Gastroesophageal sphincter (tissue), 4 donors: Measurements from ENCODE around the gene PSMA1. TPM values are rescaled to one million over a fixed set of nuclear protein-coding genes. Genes with fewer than 3 reads are reported as not detected.

Source experiments
- ATAC-seq: fragments of 150-250 bp; one replicate; pipeline ENCODE4 v1.9.1; 2016; ENCODE audit warnings: mild to moderate bottlenecking, moderate library complexity
- H3K27ac ChIP-seq, 4 donors: fragments of 200-600 bp; sonication (generic) in 3 of 4; 1 replicate in 3 of 4; 2 replicates in 1 of 4; pipeline ENCODE4 v1.5.1; 2016 to 2019
- H3K27me3 ChIP-seq: fragments of 200-600 bp; sonication (generic); one replicate; pipeline ENCODE4 v1.5.1; 2019
- H3K36me3 ChIP-seq, 2 donors: fragments of 200-600 bp; sonication (generic); one replicate each; pipeline ENCODE4 v1.5.1; 2019; ENCODE audit warnings: control low read depth in 1 of 2
- H3K4me1 ChIP-seq, 3 donors: fragments of 200-600 bp; sonication (generic); 1 replicate in 2 of 3; 2 replicates in 1 of 3; pipeline ENCODE4 v1.5.1; 2016 to 2019; ENCODE audit warnings: control low read depth in 2 of 3
- H3K4me3 ChIP-seq, 2 donors: fragments of 200-600 bp; sonication (generic); one replicate each; pipeline ENCODE4 v1.5.1; 2019; ENCODE audit warnings: mild to moderate bottlenecking in 1 of 2, moderate library complexity in 1 of 2
- H3K9me3 ChIP-seq, 3 donors: fragments of 200-600 bp; sonication (generic); one replicate each; pipeline ENCODE4 v1.5.1; 2017 to 2019; ENCODE audit warnings: control low read depth in 2 of 3
- EP300 ChIP-seq: sonication (generic); formaldehyde crosslinking; IDR thresholded peaks from one replicate; pipeline ENCODE4 v1.6.1; 2017; ENCODE audit warnings: antibody characterized with exemption, mild to moderate bottlenecking
- POLR2A ChIP-seq, 2 donors: fragments of 450-650 bp; IDR thresholded peaks; one replicate each; pipeline ENCODE4 v1.6.1; 2017; ENCODE audit warnings: antibody characterized with exemption in 2 of 2, mild to moderate bottlenecking in 2 of 2, moderate library complexity in 1 of 2
- POLR2AphosphoS5 ChIP-seq: sonication (generic); formaldehyde crosslinking; IDR thresholded peaks from one replicate; pipeline ENCODE4 v1.6.1; 2017; ENCODE audit warnings: antibody characterized with exemption
- WGBS, 2 donors: methylation state at CpG; one replicate each; pipeline ENCODE4 v1.1.5; 2018; ENCODE audit warnings: low coverage in 1 of 2; 5-methylcytosine and 5-hydroxymethylcytosine counted together
- total RNA-seq, 4 donors: library from RNA; depleted of rRNA; stranded (reverse); fragments of >200 nt; gene quantifications; one replicate each; pipeline ENCODE4 v1.1.0, GENCODE V29; 2016
- TF ChIP-seq, protein P1 (sequence below), 4 experiments: fragments of 200-600 bp in 2 of 4; fragments of 450-650 bp in 2 of 4; sonication (generic) in 1 of 4; IDR thresholded peaks; one replicate each; pipeline ENCODE4 v1.5.1; 2017 to 2019; ENCODE audit warnings: antibody characterized with exemption in 4 of 4, mild to moderate bottlenecking in 2 of 4, moderate library complexity in 2 of 4

The PSMA1 gene
- total RNA-seq, 4 donors from 2014 or later: 84.7 to 135 (median 106) TPM

- Histone ChIP-seq H3K4me3 (no peak overlapping the region), H3K27ac (no peak overlapping the region), H3K4me1 (no peaks in the 10 kb centered on the region), H3K9me3 (no peaks in the 10 kb centered on the region), H3K36me3 (no peaks in the 10 kb centered on the region), H3K27me3 (no peaks in the 10 kb centered on the region)
- no peak for ATAC-seq
- 55% methylated on average over 1 of the region's 1 CpG; no CpG with 5 or more reads in 1 of the 2 donors for WGBS, 2 donors
- TF ChIP-seq POLR2A (IDR thresholded peaks at IDR 0.05) (no peak), POLR2AphosphoS5 (no peak), EP300 (no peak)
- TF ChIP-seq, protein P1, sequence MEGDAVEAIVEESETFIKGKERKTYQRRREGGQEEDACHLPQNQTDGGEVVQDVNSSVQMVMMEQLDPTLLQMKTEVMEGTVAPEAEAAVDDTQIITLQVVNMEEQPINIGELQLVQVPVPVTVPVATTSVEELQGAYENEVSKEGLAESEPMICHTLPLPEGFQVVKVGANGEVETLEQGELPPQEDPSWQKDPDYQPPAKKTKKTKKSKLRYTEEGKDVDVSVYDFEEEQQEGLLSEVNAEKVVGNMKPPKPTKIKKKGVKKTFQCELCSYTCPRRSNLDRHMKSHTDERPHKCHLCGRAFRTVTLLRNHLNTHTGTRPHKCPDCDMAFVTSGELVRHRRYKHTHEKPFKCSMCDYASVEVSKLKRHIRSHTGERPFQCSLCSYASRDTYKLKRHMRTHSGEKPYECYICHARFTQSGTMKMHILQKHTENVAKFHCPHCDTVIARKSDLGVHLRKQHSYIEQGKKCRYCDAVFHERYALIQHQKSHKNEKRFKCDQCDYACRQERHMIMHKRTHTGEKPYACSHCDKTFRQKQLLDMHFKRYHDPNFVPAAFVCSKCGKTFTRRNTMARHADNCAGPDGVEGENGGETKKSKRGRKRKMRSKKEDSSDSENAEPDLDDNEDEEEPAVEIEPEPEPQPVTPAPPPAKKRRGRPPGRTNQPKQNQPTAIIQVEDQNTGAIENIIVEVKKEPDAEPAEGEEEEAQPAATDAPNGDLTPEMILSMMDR (IDR thresholded peaks at IDR 0.05): no peak
These were observed 35.6 kb upstream of the PSMA1 start for GRCh38 chr11:14555818-14556217.

DNA sequence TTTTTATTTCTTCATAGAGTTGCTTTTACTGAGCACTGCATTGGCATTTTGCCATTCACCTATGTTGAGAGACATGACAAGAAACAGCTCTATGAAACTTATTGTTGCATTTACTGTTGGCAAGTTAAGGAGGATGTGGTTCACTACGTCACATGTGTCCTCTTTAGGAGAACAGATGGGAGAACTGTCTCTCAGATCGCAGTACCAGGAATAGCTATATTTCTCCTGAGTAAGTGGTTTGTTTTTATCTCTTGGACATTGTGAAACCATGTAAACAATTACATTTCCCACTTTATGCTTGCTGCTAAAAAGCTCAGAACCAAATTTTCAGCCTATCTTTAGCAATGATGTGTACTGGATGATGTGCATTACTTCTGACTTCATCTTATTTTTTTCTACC lies 34.8 kb upstream of the PSMA1 start:
- Histone ChIP-seq H3K4me3 (no peak overlapping the region), H3K4me1 (no peaks in the 10 kb centered on the region), H3K36me3 (no peaks in the 10 kb centered on the region), H3K9me3 (no peaks in the 10 kb centered on the region), H3K27me3 (no peaks in the 10 kb centered on the region), H3K27ac (no peak overlapping the region)
- TF ChIP-seq POLR2A (IDR thresholded peaks at IDR 0.05): no peak
- peak; percentile 27 for TF ChIP-seq POLR2AphosphoS5
- 59 to 61% methylated on average over 2 of the region's 2 CpGs for WGBS, 2 donors
- ATAC-seq: peak; percentile 66

GRCh38 chr11:14552089-14552488 lies 31.9 kb upstream of the PSMA1 start:
- WGBS, 2 donors: 72 to 80% methylated on average over 1 to 4 of the region's 4 CpGs
- Histone ChIP-seq H3K27ac (no peak overlapping the region), H3K36me3 (no peaks in the 10 kb centered on the region), H3K9me3 (no peaks in the 10 kb centered on the region), H3K27me3 (no peaks in the 10 kb centered on the region), H3K4me3 (no peak overlapping the region), H3K4me1 (no peaks in the 10 kb centered on the region)
- ATAC-seq: no peak
- TF ChIP-seq, protein P1 (IDR thresholded peaks at IDR 0.05): no peak
- TF ChIP-seq EP300: no peak
- no peak for TF ChIP-seq POLR2AphosphoS5
- TF ChIP-seq POLR2A (IDR thresholded peaks at IDR 0.05): no peak

DNA sequence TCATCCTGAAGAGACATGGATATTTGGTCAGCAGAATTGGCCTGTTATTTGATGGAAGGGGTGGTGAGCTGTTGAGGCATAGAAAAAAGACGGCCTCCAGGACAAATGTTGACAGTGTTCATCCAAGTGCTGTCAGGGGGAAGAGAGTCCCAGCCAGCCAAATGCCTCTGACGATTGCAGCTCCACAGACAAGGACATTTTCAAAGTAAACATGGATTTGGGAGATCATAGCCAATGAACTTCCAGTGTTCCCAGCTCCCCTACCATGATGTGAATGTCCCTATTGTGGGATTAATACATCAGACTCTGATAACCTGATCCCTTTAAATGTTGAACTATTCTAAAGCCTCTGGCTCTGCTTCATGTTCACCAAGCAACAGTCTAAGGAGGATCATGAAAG lies 31.2 kb upstream of the PSMA1 start:
- WGBS, 2 donors: 0 to 29% methylated on average over 1 to 2 of the region's 2 CpGs
- no peak for ATAC-seq

DNA sequence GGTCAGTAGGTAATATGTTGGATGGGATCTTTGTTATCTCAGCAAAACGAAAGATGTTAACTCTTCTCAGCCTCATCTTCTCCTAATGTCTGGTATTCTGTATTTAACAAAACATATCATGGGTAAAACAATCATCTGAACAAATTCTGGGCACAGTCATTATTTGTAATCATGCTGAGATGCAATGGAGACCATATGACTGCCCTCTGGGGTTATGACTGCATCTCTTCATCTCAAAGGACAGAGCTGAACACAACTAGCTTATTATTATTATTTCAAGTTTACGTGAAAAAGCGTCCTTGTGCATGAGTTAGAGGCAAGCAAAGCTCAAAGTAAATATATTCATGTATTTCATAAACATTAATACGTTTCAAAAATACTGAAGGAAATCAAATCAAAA lies 29.7 kb upstream of the PSMA1 start:
- H3K36me3 ChIP-seq: no peaks in the 10 kb centered on the region
- no peak overlapping the region for H3K27ac ChIP-seq
- H3K4me1 ChIP-seq: no peaks in the 10 kb centered on the region
- no peak for ATAC-seq
- no peaks in the 10 kb centered on the region for H3K27me3 ChIP-seq
- TF ChIP-seq, protein P1 (IDR thresholded peaks at IDR 0.05): no peak
- TF ChIP-seq POLR2A (IDR thresholded peaks at IDR 0.05) (no peak), EP300 (no peak), POLR2AphosphoS5 (no peak)
- H3K4me3 ChIP-seq: no peak overlapping the region
- no peaks in the 10 kb centered on the region for H3K9me3 ChIP-seq
- 73 to 80% methylated on average over 4 of the region's 4 CpGs for WGBS, 2 donors

More for the DNA sequence above, 31.2 kb upstream of the PSMA1 start:
- H3K9me3 ChIP-seq: no peaks in the 10 kb centered on the region
- H3K27me3 ChIP-seq: no peaks in the 10 kb centered on the region
- no peaks in the 10 kb centered on the region for H3K4me1 ChIP-seq
- no peaks in the 10 kb centered on the region for H3K36me3 ChIP-seq
- TF ChIP-seq POLR2A (IDR thresholded peaks at IDR 0.05) (no peak), EP300 (no peak), POLR2AphosphoS5 (no peak)
- no peak overlapping the region for H3K4me3 ChIP-seq
- no peak overlapping the region for H3K27ac ChIP-seq

GRCh38 chr11:14547440-14547839 lies 27.3 kb upstream of the PSMA1 start:
- Histone ChIP-seq H3K4me1 (peaks cover 0 to 7% (median 0%) of the 10 kb centered on the region in 3 donors), H3K4me3 (no peak overlapping the region), H3K9me3 (no peaks in the 10 kb centered on the region), H3K27me3 (no peaks in the 10 kb centered on the region), H3K36me3 (no peaks in the 10 kb centered on the region), H3K27ac (no peak overlapping the region)
- 38 to 60% methylated on average over 1 to 2 of the region's 2 CpGs for WGBS, 2 donors
- no peak for ATAC-seq
- TF ChIP-seq POLR2AphosphoS5: no peak
- TF ChIP-seq POLR2A (IDR thresholded peaks at IDR 0.05): no peak
- no peak for TF ChIP-seq EP300
- TF ChIP-seq, protein P1 (IDR thresholded peaks at IDR 0.05): no peak
